Measurements from ENCODE around the gene RBM19.

RBM19 gene

DNA sequence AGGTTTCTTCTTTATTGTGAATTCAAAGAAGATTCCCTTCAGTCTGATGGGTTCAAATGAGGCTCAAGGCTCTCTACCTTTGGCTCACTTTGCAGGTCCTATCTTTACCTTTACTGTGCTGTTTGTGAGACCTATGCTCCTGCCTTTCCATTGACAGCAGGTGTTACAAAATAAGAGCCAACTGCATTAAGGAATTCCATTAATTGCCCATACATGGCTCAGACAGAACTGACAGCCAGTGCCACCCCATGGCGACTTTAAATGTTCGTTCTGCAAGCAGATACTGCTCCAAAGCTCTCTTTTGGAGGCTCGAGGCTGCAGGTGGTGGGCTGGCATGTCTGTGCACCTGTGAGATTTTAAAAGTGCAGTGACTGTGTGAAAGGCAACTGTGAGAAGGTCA lies 44.7 kb downstream of the RBM19 start:
- no peaks in the 10 kb centered on the region for H3K27me3 ChIP-seq (ENCODE audit: insufficient read depth, poor library complexity, severe bottlenecking)
- H3K27ac ChIP-seq (replicated peaks) = no peak overlapping the region
- TF ChIP-seq SPI1 (IDR thresholded peaks at IDR 0.05; ENCODE audit: borderline replicate concordance, low read depth) = no peak
- TF ChIP-seq, protein P1, sequence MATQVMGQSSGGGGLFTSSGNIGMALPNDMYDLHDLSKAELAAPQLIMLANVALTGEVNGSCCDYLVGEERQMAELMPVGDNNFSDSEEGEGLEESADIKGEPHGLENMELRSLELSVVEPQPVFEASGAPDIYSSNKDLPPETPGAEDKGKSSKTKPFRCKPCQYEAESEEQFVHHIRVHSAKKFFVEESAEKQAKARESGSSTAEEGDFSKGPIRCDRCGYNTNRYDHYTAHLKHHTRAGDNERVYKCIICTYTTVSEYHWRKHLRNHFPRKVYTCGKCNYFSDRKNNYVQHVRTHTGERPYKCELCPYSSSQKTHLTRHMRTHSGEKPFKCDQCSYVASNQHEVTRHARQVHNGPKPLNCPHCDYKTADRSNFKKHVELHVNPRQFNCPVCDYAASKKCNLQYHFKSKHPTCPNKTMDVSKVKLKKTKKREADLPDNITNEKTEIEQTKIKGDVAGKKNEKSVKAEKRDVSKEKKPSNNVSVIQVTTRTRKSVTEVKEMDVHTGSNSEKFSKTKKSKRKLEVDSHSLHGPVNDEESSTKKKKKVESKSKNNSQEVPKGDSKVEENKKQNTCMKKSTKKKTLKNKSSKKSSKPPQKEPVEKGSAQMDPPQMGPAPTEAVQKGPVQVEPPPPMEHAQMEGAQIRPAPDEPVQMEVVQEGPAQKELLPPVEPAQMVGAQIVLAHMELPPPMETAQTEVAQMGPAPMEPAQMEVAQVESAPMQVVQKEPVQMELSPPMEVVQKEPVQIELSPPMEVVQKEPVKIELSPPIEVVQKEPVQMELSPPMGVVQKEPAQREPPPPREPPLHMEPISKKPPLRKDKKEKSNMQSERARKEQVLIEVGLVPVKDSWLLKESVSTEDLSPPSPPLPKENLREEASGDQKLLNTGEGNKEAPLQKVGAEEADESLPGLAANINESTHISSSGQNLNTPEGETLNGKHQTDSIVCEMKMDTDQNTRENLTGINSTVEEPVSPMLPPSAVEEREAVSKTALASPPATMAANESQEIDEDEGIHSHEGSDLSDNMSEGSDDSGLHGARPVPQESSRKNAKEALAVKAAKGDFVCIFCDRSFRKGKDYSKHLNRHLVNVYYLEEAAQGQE (IDR thresholded peaks at IDR 0.05; ENCODE audit: insufficient replicate concordance, low read depth) = no peak
- TF ChIP-seq, protein P2, sequence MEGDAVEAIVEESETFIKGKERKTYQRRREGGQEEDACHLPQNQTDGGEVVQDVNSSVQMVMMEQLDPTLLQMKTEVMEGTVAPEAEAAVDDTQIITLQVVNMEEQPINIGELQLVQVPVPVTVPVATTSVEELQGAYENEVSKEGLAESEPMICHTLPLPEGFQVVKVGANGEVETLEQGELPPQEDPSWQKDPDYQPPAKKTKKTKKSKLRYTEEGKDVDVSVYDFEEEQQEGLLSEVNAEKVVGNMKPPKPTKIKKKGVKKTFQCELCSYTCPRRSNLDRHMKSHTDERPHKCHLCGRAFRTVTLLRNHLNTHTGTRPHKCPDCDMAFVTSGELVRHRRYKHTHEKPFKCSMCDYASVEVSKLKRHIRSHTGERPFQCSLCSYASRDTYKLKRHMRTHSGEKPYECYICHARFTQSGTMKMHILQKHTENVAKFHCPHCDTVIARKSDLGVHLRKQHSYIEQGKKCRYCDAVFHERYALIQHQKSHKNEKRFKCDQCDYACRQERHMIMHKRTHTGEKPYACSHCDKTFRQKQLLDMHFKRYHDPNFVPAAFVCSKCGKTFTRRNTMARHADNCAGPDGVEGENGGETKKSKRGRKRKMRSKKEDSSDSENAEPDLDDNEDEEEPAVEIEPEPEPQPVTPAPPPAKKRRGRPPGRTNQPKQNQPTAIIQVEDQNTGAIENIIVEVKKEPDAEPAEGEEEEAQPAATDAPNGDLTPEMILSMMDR (IDR thresholded peaks at IDR 0.05; ENCODE audit: insufficient read depth, low read length) = no peak
- TF ChIP-seq GABPA (IDR thresholded peaks at IDR 0.05; ENCODE audit: low read depth) = no peak
- no peak for TF ChIP-seq POLR2AphosphoS5 (IDR thresholded peaks at IDR 0.05; ENCODE audit: low read depth)
- H3K4me3 ChIP-seq (replicated peaks; ENCODE audit: insufficient read depth, low read length) = no peak overlapping the region
- no peak for DNase-seq (ENCODE audit: low read depth in 1 of 2, low spot score in 1 of 2)

DNA sequence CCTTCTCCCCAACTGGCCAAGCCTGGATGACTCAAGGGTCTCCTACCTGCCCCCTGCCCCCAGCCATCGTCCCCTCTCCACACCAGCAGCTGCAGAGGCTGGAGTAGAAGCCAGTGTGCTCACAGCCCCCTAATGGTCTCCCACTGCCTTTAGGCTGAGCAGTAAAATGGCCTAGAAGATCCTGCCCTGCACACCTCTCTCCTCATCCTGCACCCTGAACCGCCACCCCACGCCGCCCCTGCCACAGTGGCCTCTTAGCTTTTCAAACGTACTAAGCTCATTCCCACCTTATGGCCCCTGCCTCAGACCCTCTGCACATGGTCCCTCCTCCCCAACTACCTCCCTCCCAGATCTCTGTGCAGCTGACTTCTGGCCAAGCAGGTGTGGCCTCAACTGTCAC lies 46.3 kb downstream of the RBM19 start:
- H3K27ac ChIP-seq (replicated peaks) = no peak overlapping the region
- no peak overlapping the region for H3K4me3 ChIP-seq (replicated peaks; ENCODE audit: insufficient read depth, low read length)
- no peak for TF ChIP-seq GABPA (IDR thresholded peaks at IDR 0.05; ENCODE audit: low read depth)
- TF ChIP-seq, protein P2 (IDR thresholded peaks at IDR 0.05; ENCODE audit: insufficient read depth, low read length) = no peak
- no peak for TF ChIP-seq SPI1 (IDR thresholded peaks at IDR 0.05; ENCODE audit: borderline replicate concordance, low read depth)
- TF ChIP-seq POLR2AphosphoS5 (IDR thresholded peaks at IDR 0.05; ENCODE audit: low read depth) = no peak
- TF ChIP-seq, protein P1 (IDR thresholded peaks at IDR 0.05; ENCODE audit: insufficient replicate concordance, low read depth) = no peak

DNA sequence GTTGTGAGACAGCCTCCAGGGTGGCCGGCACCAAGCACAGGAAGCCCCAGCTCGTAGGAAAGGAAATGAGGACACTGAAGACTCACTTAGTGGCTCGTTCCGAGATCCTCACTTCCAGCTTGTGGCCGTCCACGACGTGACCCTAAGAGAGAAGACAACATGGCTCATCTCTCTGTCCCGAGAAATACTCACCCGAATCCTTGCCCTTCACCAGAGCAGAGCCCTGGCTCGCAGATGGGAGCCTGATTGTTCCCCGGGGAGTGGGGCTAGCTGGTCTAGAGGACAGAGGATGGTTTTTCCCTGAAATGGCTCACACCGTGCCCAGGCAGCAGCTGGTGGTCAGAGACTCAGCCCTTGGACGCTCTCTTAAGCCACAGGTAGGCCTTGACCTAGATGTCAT lies 47.8 kb downstream of the RBM19 start:
- DNase-seq (ENCODE audit: low read depth in 1 of 2, low spot score in 1 of 2) = no peak
- no peaks in the 10 kb centered on the region for H3K27me3 ChIP-seq (ENCODE audit: insufficient read depth, poor library complexity, severe bottlenecking)
- H3K4me3 ChIP-seq (replicated peaks; ENCODE audit: insufficient read depth, low read length) = no peak overlapping the region
- H3K27ac ChIP-seq (replicated peaks) = no peak overlapping the region
- TF ChIP-seq, protein P1 (IDR thresholded peaks at IDR 0.05; ENCODE audit: insufficient replicate concordance, low read depth) = no peak
- TF ChIP-seq, protein P2 (IDR thresholded peaks at IDR 0.05; ENCODE audit: insufficient read depth, low read length) = no peak
- no peak for TF ChIP-seq SPI1 (IDR thresholded peaks at IDR 0.05; ENCODE audit: borderline replicate concordance, low read depth)

More for the DNA sequence above, 46.3 kb downstream of the RBM19 start:
- no peak for DNase-seq (ENCODE audit: low read depth in 1 of 2, low spot score in 1 of 2)
- H3K27me3 ChIP-seq (ENCODE audit: insufficient read depth, poor library complexity, severe bottlenecking) = no peaks in the 10 kb centered on the region

All from HL-60 (cell line).